HepG2 (cell line): ENCODE data around the gene COG8. TPM values are rescaled to one million over a fixed set of nuclear protein-coding genes. Genes with fewer than 3 reads are reported as not detected.

ENCODE experiments used
- ATAC-seq: fragments of 200-7000 bp; cut with Tn5 transposase; 3 replicates; pipeline ENCODE4 v1.9.1; 2020; ENCODE audit warnings: mild to moderate bottlenecking, moderate library complexity
- BruUV-seq: library from RNA; stranded (reverse); fragments of 400-500 nt; replicated peaks from 2 replicates; lab custom pipeline; 2021; lab: Mats Ljungman, UMichigan
- CTCF ChIA-PET: fragments of 300-600 bp; formaldehyde crosslinking; extraction: SDS; loops from one replicate; lab custom pipeline; 2021; ENCODE audit warnings: low total read pairs, inconsistent platforms, low intra/inter-chr PET ratio; lab: Yijun Ruan, JAX
- POLR2A ChIA-PET: fragments of 350-600 bp; sonication (Branson Sonifier 250); formaldehyde crosslinking; loops from one replicate; lab custom pipeline; 2020; ENCODE audit warnings: antibody characterized with exemption, inconsistent platforms; lab: Yijun Ruan, JAX
- DNase-seq: peaks from one replicate; pipeline ENCODE4 v3.0.0-alpha.2; 2015; ENCODE audit warnings: low spot score
- FAIRE-seq: peaks from 3 replicates; lab custom pipeline; 2011; peaks lifted over from hg19 to GRCh38; lab: Jason Lieb, UNC
- H2AFZ ChIP-seq: one replicate; pipeline ENCODE4 v1.6.1; 2011; ENCODE audit warnings: low read length, inconsistent platforms
- H3K27ac ChIP-seq: fragments of 300-600 bp; 3 replicates; pipeline ENCODE4 v1.8.0; 2011; ENCODE audit warnings: mixed run types, mild to moderate bottlenecking, mixed read lengths, low read length, inconsistent platforms; ENCODE audit not compliant: insufficient read depth; ENCODE audit errors: extremely low read length
- H3K27me3 ChIP-seq, 2 experiments: fragments of 200-600 bp in 1 of 2; 2 replicates in 1 of 2; 3 replicates in 1 of 2; pipeline versions ENCODE4 v1.6.0 to v1.8.0; 2011; ENCODE audit warnings: low read length in 2 of 2, mild to moderate bottlenecking in 2 of 2, moderate library complexity in 2 of 2, inconsistent platforms in 1 of 2; ENCODE audit not compliant: insufficient read depth in 2 of 2, control insufficient read depth in 1 of 2
- H3K36me3 ChIP-seq, 2 experiments: fragments of 200-600 bp in 1 of 2; replicated peaks in 1 of 2; 2 replicates in 1 of 2; 3 replicates in 1 of 2; pipeline versions ENCODE4 v1.5.1 to v1.8.0; 2011; ENCODE audit warnings: low read length in 2 of 2, inconsistent platforms in 1 of 2; ENCODE audit not compliant: insufficient read depth in 2 of 2, control insufficient read depth in 1 of 2
- H3K4me1 ChIP-seq: 2 replicates; pipeline ENCODE4 v1.5.1; 2012; ENCODE audit warnings: low read length, inconsistent platforms; ENCODE audit not compliant: insufficient read depth
- H3K4me2 ChIP-seq: 2 replicates; pipeline ENCODE4 v1.6.0; 2011; ENCODE audit warnings: low read depth, low read length, inconsistent platforms
- H3K4me3 ChIP-seq, 3 experiments: fragments of 200-600 bp in 1 of 3; sonication (generic), shearing (Covaris generic) in 1 of 3; replicated peaks in 1 of 3; 2 replicates each; pipeline ENCODE4 v1.5.1; 2011 to 2016; ENCODE audit warnings: low read length in 3 of 3, inconsistent platforms in 2 of 3, low read depth in 2 of 3, mild to moderate bottlenecking in 2 of 3, control low read depth in 1 of 3, mixed read lengths in 1 of 3; ENCODE audit not compliant: insufficient read depth in 1 of 3
- H3K79me2 ChIP-seq: one replicate; pipeline ENCODE4 v1.6.1; 2011; ENCODE audit warnings: low read length, inconsistent platforms; ENCODE audit not compliant: insufficient read depth
- H3K9ac ChIP-seq: 2 replicates; pipeline ENCODE4 v1.6.0; 2011; ENCODE audit warnings: mild to moderate bottlenecking, low read depth, low read length, inconsistent platforms; ENCODE audit not compliant: insufficient read depth
- H3K9me3 ChIP-seq: 2 replicates; pipeline ENCODE4 v1.5.1; 2012; ENCODE audit warnings: mild to moderate bottlenecking, low read length
- H4K20me1 ChIP-seq: 2 replicates; pipeline ENCODE4 v1.6.0; 2011; ENCODE audit warnings: inconsistent platforms, mild to moderate bottlenecking, low read length, moderate library complexity; ENCODE audit not compliant: insufficient read depth
- AGO2 ChIP-seq: fragments of 200-400 bp; formaldehyde crosslinking; optimal IDR thresholded peaks from 2 replicates; pipeline ENCODE3; 2017; ENCODE audit warnings: mild to moderate bottlenecking, low read depth, low read length, moderate library complexity
- FOXJ3 ChIP-seq: sonication (generic); formaldehyde crosslinking; IDR thresholded peaks from 2 replicates; pipeline ENCODE4 v1.4.0; 2020; ENCODE audit warnings: missing genetic modification reagents, mild to moderate bottlenecking, borderline replicate concordance
- KAT2B ChIP-seq: fragments of 150-350 bp; IDR thresholded peaks from 2 replicates; pipeline ENCODE4 v1.6.1; 2014; ENCODE audit warnings: low read depth, low read length, borderline replicate concordance
- LCORL ChIP-seq, 2 experiments: fragments of 450-650 bp in 1 of 2; sonication (generic) in 1 of 2; formaldehyde crosslinking in 1 of 2; IDR thresholded peaks; 2 replicates each; pipeline versions ENCODE4 v1.5.0 to v1.6.1; 2017 to 2020; ENCODE audit warnings: antibody characterized with exemption in 1 of 2, missing genetic modification reagents in 1 of 2
- MTF1 ChIP-seq: sonication (generic); formaldehyde crosslinking; IDR thresholded peaks from 2 replicates; pipeline ENCODE4 v1.5.0; 2020; ENCODE audit warnings: missing genetic modification reagents
- ZNF574 ChIP-seq: sonication (generic); formaldehyde crosslinking; IDR thresholded peaks from 2 replicates; pipeline ENCODE4 v1.4.0; 2020; ENCODE audit warnings: missing genetic modification reagents
- ZNF687 ChIP-seq: sonication (generic); formaldehyde crosslinking; IDR thresholded peaks from 2 replicates; pipeline ENCODE4 v1.5.1; 2020; ENCODE audit warnings: mild to moderate bottlenecking, missing genetic modification reagents, moderate library complexity
- ZNF770 ChIP-seq: sonication (generic); formaldehyde crosslinking; IDR thresholded peaks from 2 replicates; pipeline ENCODE4 v1.5.0; 2020; ENCODE audit warnings: mild to moderate bottlenecking, missing genetic modification reagents
- ZSCAN20 ChIP-seq: sonication (generic); formaldehyde crosslinking; IDR thresholded peaks from 2 replicates; pipeline ENCODE4 v1.4.0; 2020; ENCODE audit warnings: missing genetic modification reagents, mild to moderate bottlenecking, borderline replicate concordance
- WGBS: methylation state at CpG from one replicate; pipeline ENCODE4 v1.1.6; 2017; ENCODE audit warnings: low lambda C conversion rate; 5-methylcytosine and 5-hydroxymethylcytosine counted together
- in situ Hi-C: cut with HindIII; loops from 2 replicates; pipeline ENCODE4 v1.10.0; 2017; ENCODE audit warnings: low pct_unique_long_range_greater_than_20kb; ENCODE audit not compliant: extremely low pct_ligation_motif_present
- intact Hi-C: fragments of 100-400 bp; cut with micrococcal nuclease; formaldehyde crosslinking; loops from one replicate; pipeline ENCODE4 v1.10.0; 2022; ENCODE audit not compliant: unreplicated experiment
- polyA plus RNA-seq, 8 experiments: library from polyadenylated mRNA; depleted of rRNA in 3 of 8; stranded (reverse) in 7 of 8; unstranded in 1 of 8; fragments of >200 nt; fragmentation: Illumina TruSeq in 4 of 8; extraction: Trizol in 4 of 8; gene quantifications; 2 replicates each; pipeline versions ENCODE4 v1.2.1 to v1.2.3, GENCODE V29; 2011 to 2016; ENCODE audit warnings: low read depth in 4 of 8, missing spikeins in 1 of 8, mixed read lengths in 1 of 8; ENCODE audit not compliant: insufficient read depth in 1 of 8
- total RNA-seq, 5 experiments: library from RNA; depleted of rRNA; stranded (reverse); fragments of >200 nt; fragmentation: Illumina TruSeq; extraction: Trizol; gene quantifications; 2 replicates each; pipeline ENCODE4 v1.2.3, GENCODE V29; 2016; ENCODE audit warnings: low read depth in 1 of 5
- TF ChIP-seq, protein P1 (sequence below): sonication (generic); formaldehyde crosslinking; IDR thresholded peaks from 2 replicates; pipeline ENCODE4 v1.5.1; 2020; ENCODE audit warnings: mild to moderate bottlenecking, moderate library complexity, missing genetic modification reagents
- TF ChIP-seq, protein P2 (sequence below): sonication (generic); formaldehyde crosslinking; conservative IDR thresholded peaks from 2 replicates; pipeline ENCODE4 v1.4.0; 2020; ENCODE audit warnings: missing genetic modification reagents

Gene COG8
- total and polyA plus RNA-seq, 2 of the 13 experiments (the other 11 are each of a cell fraction or from before 2014, with no cell fraction given) = 45.5 to 52.1 TPM

DNA sequence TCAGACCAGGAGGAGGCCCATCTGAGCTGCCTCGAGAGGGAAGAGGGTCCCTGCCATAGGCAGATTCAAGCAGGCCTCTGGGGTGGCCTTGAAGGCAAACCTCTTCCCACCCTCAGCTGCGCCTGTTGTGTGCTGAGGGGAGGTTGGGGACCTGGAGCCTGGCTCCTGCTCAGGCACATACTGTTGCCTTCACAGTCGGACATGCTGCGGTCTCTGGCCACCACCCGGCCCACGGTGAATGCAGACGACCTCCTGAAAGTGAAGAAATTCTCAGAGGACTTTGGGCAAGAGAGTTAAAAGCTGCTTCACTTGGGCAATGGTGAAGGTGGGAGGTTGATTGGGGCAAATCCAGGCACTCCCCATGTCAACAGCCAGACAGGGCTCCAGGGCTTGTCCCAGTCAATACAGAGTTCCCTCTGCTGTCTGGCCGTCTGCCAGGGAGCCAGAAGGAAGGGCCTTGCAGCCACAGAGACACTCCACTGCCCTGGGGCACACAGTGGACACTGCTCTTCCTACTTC lies 15.3 kb downstream of the COG8 start:
- Histone ChIP-seq H3K27me3 (no peaks in the 10 kb centered on the region), H3K9ac (no peak overlapping the region), H2AFZ (no peak overlapping the region), H3K36me3 (peaks cover 41 to 68% of the 10 kb centered on the region in 2 experiments), H3K79me2 (peaks cover 49% of the 10 kb centered on the region), H4K20me1 (peaks cover 30% of the 10 kb centered on the region), H3K9me3 (no peaks in the 10 kb centered on the region), H3K27ac (no peak overlapping the region), H3K4me2 (no peak overlapping the region), H3K4me1 (peaks cover 52% of the 10 kb centered on the region), H3K4me3 (no peak overlapping the region)
- ChIA-PET POLR2A (interaction anchor here (0.6 to 2.3 kb wide), 2 partner anchors 12 to 15 kb away, joined by 5 read pairs; partner anchors contain the start of genes COG8, NIP7 and VPS4A), CTCF (no interaction called here)
- FAIRE-seq (no peak), ATAC-seq (peak; percentile 11), DNase-seq (no peak)
- in situ Hi-C loops = no loop called here
- intact Hi-C loops = no loop called here
- BruUV-seq = no TSS peak
- 88% methylated on average over 8 of the region's 8 CpGs for WGBS
- no peak for TF ChIP-seq ZNF770 (CRISPR knock-in tag)
- TF ChIP-seq LCORL (IDR thresholded peaks at IDR 0.05) = no peak
- 0 out of 2 replicates have a peak, but pooled peaks have one; percentile 28 for TF ChIP-seq LCORL (CRISPR knock-in tag; IDR thresholded peaks at IDR 0.05)
- 0 out of 2 replicates have a peak, but pooled peaks have one; percentile 20 for TF ChIP-seq ZNF687 (CRISPR knock-in tag)
- TF ChIP-seq KAT2B = no peak
- TF ChIP-seq AGO2 = peak; percentile 88
- no peak for TF ChIP-seq ZSCAN20 (CRISPR knock-in tag)
- TF ChIP-seq, protein P1, sequence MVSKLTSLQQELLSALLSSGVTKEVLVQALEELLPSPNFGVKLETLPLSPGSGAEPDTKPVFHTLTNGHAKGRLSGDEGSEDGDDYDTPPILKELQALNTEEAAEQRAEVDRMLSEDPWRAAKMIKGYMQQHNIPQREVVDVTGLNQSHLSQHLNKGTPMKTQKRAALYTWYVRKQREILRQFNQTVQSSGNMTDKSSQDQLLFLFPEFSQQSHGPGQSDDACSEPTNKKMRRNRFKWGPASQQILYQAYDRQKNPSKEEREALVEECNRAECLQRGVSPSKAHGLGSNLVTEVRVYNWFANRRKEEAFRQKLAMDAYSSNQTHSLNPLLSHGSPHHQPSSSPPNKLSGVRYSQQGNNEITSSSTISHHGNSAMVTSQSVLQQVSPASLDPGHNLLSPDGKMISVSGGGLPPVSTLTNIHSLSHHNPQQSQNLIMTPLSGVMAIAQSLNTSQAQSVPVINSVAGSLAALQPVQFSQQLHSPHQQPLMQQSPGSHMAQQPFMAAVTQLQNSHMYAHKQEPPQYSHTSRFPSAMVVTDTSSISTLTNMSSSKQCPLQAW = no peak
- TF ChIP-seq MTF1 (CRISPR knock-in tag) = no peak
- no peak for TF ChIP-seq FOXJ3 (CRISPR knock-in tag)
- TF ChIP-seq, protein P2, sequence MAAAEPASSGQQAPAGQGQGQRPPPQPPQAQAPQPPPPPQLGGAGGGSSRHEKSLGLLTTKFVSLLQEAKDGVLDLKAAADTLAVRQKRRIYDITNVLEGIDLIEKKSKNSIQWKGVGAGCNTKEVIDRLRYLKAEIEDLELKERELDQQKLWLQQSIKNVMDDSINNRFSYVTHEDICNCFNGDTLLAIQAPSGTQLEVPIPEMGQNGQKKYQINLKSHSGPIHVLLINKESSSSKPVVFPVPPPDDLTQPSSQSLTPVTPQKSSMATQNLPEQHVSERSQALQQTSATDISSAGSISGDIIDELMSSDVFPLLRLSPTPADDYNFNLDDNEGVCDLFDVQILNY (CRISPR knock-in tag) = no peak
- no peak for TF ChIP-seq ZNF574
